ENCODE data around the gene NLRP10.

The NLRP10 gene

GRCh38 chr11:7965386-7965785 lies at the start of gene NLRP10:
Gene NLRP10 (minus strand): TSS chr11:7965447. CDS start chr11:7963495, 1,952 bp downstream.
- ChIA-PET POLR2A (no interaction called here), CTCF (interaction anchor here (0.6 kb wide), 1 partner anchor 201 kb away, joined by 3 read pairs; no protein-coding TSS in a partner anchor)
- Histone ChIP-seq H3K9me3 (ENCODE audit: control insufficient read depth, insufficient read depth, low read depth, low read length) (no peaks in the 10 kb centered on the region), H3K36me3 (ENCODE audit: control insufficient read depth in 2 of 2, insufficient read depth in 1 of 2, low read length in 2 of 2) (no peaks in the 10 kb centered on the region), H3K4me1 (ENCODE audit: control insufficient read depth, insufficient read depth, low read length) (no peaks in the 10 kb centered on the region), H3K4me3 (ENCODE audit: low read depth, low read length) (no peak within 1 kb of the TSS), H3K27ac (ENCODE audit: extremely low read depth, low read depth, low read length) (no peak within 1 kb of the TSS)
- TF ChIP-seq ZNF121 (tag by site-specific recombination; IDR thresholded peaks at IDR 0.05) (no peak), TRIM28 (IDR thresholded peaks at IDR 0.05; ENCODE audit: borderline replicate concordance, low read length) (no peak), ZNF311 (tag by site-specific recombination; IDR thresholded peaks at IDR 0.05; ENCODE audit: borderline replicate concordance) (no peak), EGR2 (tag by site-specific recombination; IDR thresholded peaks at IDR 0.05; ENCODE audit: low read depth) (0 out of 2 replicates have a peak, but pooled peaks have one; percentile 29)

GRCh38 chr11:8013833-8014232 lies 48.6 kb upstream of the NLRP10 start:
- ChIA-PET POLR2A (no interaction called here), CTCF (interaction anchor here (0.5 kb wide), 1 partner anchor 28 kb away, joined by 4 read pairs; no protein-coding TSS in a partner anchor)
- H3K4me3 ChIP-seq (ENCODE audit: low read depth, low read length) = no peak overlapping the region
- no peaks in the 10 kb centered on the region for H3K4me1 ChIP-seq (ENCODE audit: control insufficient read depth, insufficient read depth, low read length)
- TF ChIP-seq ZBTB44 (tag by site-specific recombination; IDR thresholded peaks at IDR 0.05) (no peak), OVOL3 (tag by site-specific recombination; IDR thresholded peaks at IDR 0.05) (no peak), ZNF239 (tag by site-specific recombination; IDR thresholded peaks at IDR 0.05) (no peak), GLIS1 (tag by site-specific recombination; IDR thresholded peaks at IDR 0.05) (no peak), ZNF114 (tag by site-specific recombination; IDR thresholded peaks at IDR 0.05) (no peak), ZNF211 (tag by site-specific recombination; IDR thresholded peaks at IDR 0.05; ENCODE audit: low read depth) (no peak), SP3 (tag by site-specific recombination; IDR thresholded peaks at IDR 0.05) (no peak), PRDM10 (tag by site-specific recombination; IDR thresholded peaks at IDR 0.05) (no peak), ZNF585B (tag by site-specific recombination; IDR thresholded peaks at IDR 0.05) (no peak), WT1 (tag by site-specific recombination; IDR thresholded peaks at IDR 0.05) (no peak), ZNF404 (tag by site-specific recombination; IDR thresholded peaks at IDR 0.05) (no peak), ZNF174 (tag by site-specific recombination; IDR thresholded peaks at IDR 0.05) (no peak), ZNF660 (tag by site-specific recombination; IDR thresholded peaks at IDR 0.05) (no peak), ZNF692 (tag by site-specific recombination; IDR thresholded peaks at IDR 0.05) (no peak), ZNF398 (tag by site-specific recombination; IDR thresholded peaks at IDR 0.05) (no peak), GFI1B (tag by site-specific recombination; IDR thresholded peaks at IDR 0.05) (no peak)
- no peak overlapping the region for H3K27ac ChIP-seq (ENCODE audit: extremely low read depth, low read depth, low read length)
- H3K9me3 ChIP-seq (ENCODE audit: control insufficient read depth, insufficient read depth, low read depth, low read length) = no peaks in the 10 kb centered on the region
- H3K36me3 ChIP-seq (ENCODE audit: control insufficient read depth in 2 of 2, insufficient read depth in 1 of 2, low read length in 2 of 2) = no peaks in the 10 kb centered on the region

Data from HEK293 (cell line).